ENCODE measurements around the gene SKOR1. TPM values are rescaled to one million over a fixed set of nuclear protein-coding genes. Genes with fewer than 3 reads are reported as not detected.

The SKOR1 gene
- total and polyA plus RNA-seq, 2 of the 13 experiments (the other 11 are each of a cell fraction or from before 2014, with no cell fraction given) = 0.09 to 0.11 TPM

GRCh38 chr15:67799801-67800205, 25.5 kb upstream of the SKOR1 start:
- BruUV-seq (replicated peaks) = no TSS peak
- Histone ChIP-seq H3K9ac (ENCODE audit: insufficient read depth, low read depth, low read length) (no peak overlapping the region), H3K27ac (ENCODE audit: extremely low read length, insufficient read depth, low read length) (no peak overlapping the region), H3K36me3 (replicated peaks in 1 of 2; ENCODE audit: control insufficient read depth in 1 of 2, insufficient read depth in 2 of 2, low read length in 2 of 2) (no peaks in the 10 kb centered on the region), H2AFZ (ENCODE audit: low read length) (no peak overlapping the region), H3K27me3 (ENCODE audit: control insufficient read depth in 1 of 2, insufficient read depth in 2 of 2, low read length in 2 of 2) (no peaks in the 10 kb centered on the region), H3K9me3 (ENCODE audit: low read length) (no peaks in the 10 kb centered on the region), H3K79me2 (ENCODE audit: insufficient read depth, low read length) (no peaks in the 10 kb centered on the region), H3K4me2 (ENCODE audit: low read depth, low read length) (no peak overlapping the region), H4K20me1 (ENCODE audit: insufficient read depth, low read length) (no peaks in the 10 kb centered on the region), H3K4me1 (ENCODE audit: insufficient read depth, low read length) (peaks cover 8% of the 10 kb centered on the region), H3K4me3 (replicated peaks in 1 of 3; ENCODE audit: insufficient read depth in 1 of 3, low read depth in 2 of 3, low read length in 3 of 3) (no peak overlapping the region)
- ChIA-PET CTCF (ENCODE audit: low intra/inter-chr PET ratio, low total read pairs) (no interaction called here), POLR2A (no interaction called here)
- intact Hi-C loops (cut with micrococcal nuclease; ENCODE audit: unreplicated experiment) (no loop called here), in situ Hi-C loops (cut with HindIII; ENCODE audit: extremely low pct_ligation_motif_present, low pct_unique_long_range_greater_than_20kb) (no loop called here)
- FAIRE-seq = no peak
- ATAC-seq = no peak
- no peak for DNase-seq (ENCODE audit: low spot score)
- 98% methylated on average over 6 of the region's 6 CpGs for WGBS (ENCODE audit: low lambda C conversion rate)
- TF ChIP-seq ZNF770 (CRISPR knock-in tag; IDR thresholded peaks at IDR 0.05) (no peak), ZNF550 (CRISPR knock-in tag; IDR thresholded peaks at IDR 0.05; ENCODE audit: borderline replicate concordance) (no peak), FUBP1 (CRISPR knock-in tag; IDR thresholded peaks at IDR 0.05; ENCODE audit: borderline replicate concordance) (no peak), GATA4 (IDR thresholded peaks at IDR 0.05; ENCODE audit: borderline replicate concordance, low read depth) (no peak), HNRNPUL1 (IDR thresholded peaks at IDR 0.05; ENCODE audit: low read depth, low read length) (no peak), ZNF737 (CRISPR knock-in tag; IDR thresholded peaks at IDR 0.05; ENCODE audit: borderline replicate concordance) (no peak), MEIS2 (CRISPR knock-in tag; IDR thresholded peaks at IDR 0.05) (no peak), PBX2 (CRISPR knock-in tag; IDR thresholded peaks at IDR 0.05) (no peak), NCOR1 (IDR thresholded peaks at IDR 0.05; ENCODE audit: borderline replicate concordance, low read length) (no peak), NFRKB (IDR thresholded peaks at IDR 0.05) (no peak), HMGXB3 (CRISPR knock-in tag; IDR thresholded peaks at IDR 0.05; ENCODE audit: borderline replicate concordance) (no peak), ZNF557 (CRISPR knock-in tag; IDR thresholded peaks at IDR 0.05) (no peak), ZNF780A (CRISPR knock-in tag; IDR thresholded peaks at IDR 0.05) (no peak)

Measured in HepG2 (cell line).